Activated CD8-positive, alpha-beta memory T cell treated with anti-CD3 and anti-CD28 coated beads for 36 hours (primary cell): ENCODE measurements around the gene ZFAND2B. TPM values are rescaled to one million over a fixed set of nuclear protein-coding genes. Genes with fewer than 3 reads are reported as not detected.

Experiments used
- total RNA-seq, 2 experiments: library from RNA; stranded (reverse); gene quantifications; one replicate each; pipeline ENCODE4 v1.2.3, GENCODE V29; 2021

Gene ZFAND2B
- total RNA-seq, 2 experiments from 2014 or later = 29.3 to 33.3 TPM

Other genes starting within 250 kb of the ZFAND2B start
- not detected for gene CDK5R2, start 247.1 kb upstream of the ZFAND2B start, total RNA-seq
- gene FEV, start 221.6 kb upstream of the ZFAND2B start, total RNA-seq = not detected
- not detected for gene CRYBA2, start 213.4 kb upstream of the ZFAND2B start, total RNA-seq
- not detected for gene CFAP65, start 165.3 kb upstream of the ZFAND2B start, total RNA-seq
- not detected for gene IHH, start 145.9 kb upstream of the ZFAND2B start, total RNA-seq
- 10 to 100 TPM; 20.0 to 20.9 TPM for gene NHEJ1, start 46.0 kb upstream of the ZFAND2B start, total RNA-seq
- 1 to 10 TPM; 1.8 to 2.9 TPM for gene SLC23A3, start 36.8 kb upstream of the ZFAND2B start, total RNA-seq
- 10 to 100 TPM; 53.8 to 58.2 TPM for gene CNPPD1, start 29.9 kb upstream of the ZFAND2B start, total RNA-seq
- gene RETREG2, start 28.5 kb upstream of the ZFAND2B start, total RNA-seq = 10 to 100 TPM; 68.3 to 69.1 TPM
- gene ABCB6, start 12.2 kb downstream of the ZFAND2B start, total RNA-seq = 10 to 100 TPM; 20.8 to 25.6 TPM
- 10 to 100 TPM; 55.9 to 57.4 TPM for gene ATG9A, start 22.9 kb downstream of the ZFAND2B start, total RNA-seq
- 100 to 1,000 TPM; 109 TPM for gene ANKZF1, start 23.0 kb downstream of the ZFAND2B start, total RNA-seq
- gene GLB1L, start 38.7 kb downstream of the ZFAND2B start, total RNA-seq = 1 to 10 TPM; 3.8 to 4.2 TPM
- 10 to 100 TPM; 34.4 to 35.8 TPM for gene STK16, start 38.7 kb downstream of the ZFAND2B start, total RNA-seq
- gene TUBA4B, start 46.5 kb downstream of the ZFAND2B start, total RNA-seq = not detected
- gene TUBA4A, start 47.1 kb downstream of the ZFAND2B start, total RNA-seq = 100 to 1,000 TPM; 221 TPM
- 10 to 100 TPM; 50.2 to 53.5 TPM for gene DNAJB2, start 72.6 kb downstream of the ZFAND2B start, total RNA-seq
- under 1 TPM; 0.04 to 0.42 TPM for gene PTPRN, start 102.6 kb downstream of the ZFAND2B start, total RNA-seq
- gene RESP18, start 126.0 kb downstream of the ZFAND2B start, total RNA-seq = not detected
- gene DNPEP, start 181.1 kb downstream of the ZFAND2B start, total RNA-seq = 100 to 1,000 TPM; 110 to 115 TPM
- gene DES, start 211.6 kb downstream of the ZFAND2B start, total RNA-seq = not detected
- gene SPEG, start 228.1 kb downstream of the ZFAND2B start, total RNA-seq = under 1 TPM; 0.78 to 0.95 TPM